Esophagus muscularis mucosa (tissue), 4 donors: ENCODE results near the gene ULK2. TPM values are rescaled to one million over a fixed set of nuclear protein-coding genes. Genes with fewer than 3 reads are reported as not detected.

Experiments
- DNase-seq: peaks from one replicate; pipeline ENCODE4 v3.0.0-alpha.2; 2017; ENCODE audit errors: extremely low spot score
- H3K27ac ChIP-seq, 4 donors: fragments of 200-600 bp; sonication (generic); replicated peaks in 1 of 4; 1 replicate in 3 of 4; 2 replicates in 1 of 4; pipeline ENCODE4 v1.5.1; 2016 to 2019; ENCODE audit warnings: mild to moderate bottlenecking in 1 of 4
- H3K27me3 ChIP-seq, 4 donors: fragments of 200-600 bp; sonication (generic); one replicate each; pipeline versions ENCODE4 v1.5.1 to v1.6.0; 2016 to 2019
- H3K36me3 ChIP-seq, 4 donors: fragments of 200-600 bp; sonication (generic); one replicate each; pipeline ENCODE4 v1.5.1; 2016 to 2019
- H3K4me1 ChIP-seq, 4 donors: fragments of 200-600 bp; sonication (generic); one replicate each; pipeline ENCODE4 v1.5.1; 2016 to 2019
- H3K4me3 ChIP-seq, 4 donors: fragments of 200-600 bp; sonication (generic); 1 replicate in 2 of 4; 2 replicates in 2 of 4; pipeline ENCODE4 v1.5.1; 2016 to 2019; ENCODE audit warnings: mild to moderate bottlenecking in 4 of 4, moderate library complexity in 1 of 4
- H3K9me3 ChIP-seq, 4 donors: fragments of 200-600 bp; sonication (generic); 1 replicate in 3 of 4; 2 replicates in 1 of 4; pipeline ENCODE4 v1.5.1; 2016 to 2019
- EP300 ChIP-seq: sonication (generic); formaldehyde crosslinking; IDR thresholded peaks from one replicate; pipeline ENCODE4 v1.6.1; 2017; ENCODE audit warnings: antibody characterized with exemption
- POLR2A ChIP-seq: fragments of 450-650 bp; IDR thresholded peaks from one replicate; pipeline ENCODE4 v1.6.1; 2017; ENCODE audit warnings: antibody characterized with exemption, moderate library complexity, mild to moderate bottlenecking, low read depth
- POLR2AphosphoS5 ChIP-seq, 2 donors: sonication (generic); formaldehyde crosslinking; IDR thresholded peaks; one replicate each; pipeline ENCODE4 v1.6.1; 2017; ENCODE audit warnings: antibody characterized with exemption in 2 of 2
- WGBS: methylation state at CpG from one replicate; pipeline ENCODE4 v1.1.5; 2018; 5-methylcytosine and 5-hydroxymethylcytosine counted together
- intact Hi-C: fragments of 100-400 bp; cut with DNase I; formaldehyde crosslinking; loops from one replicate; pipeline ENCODE4 v1.15.1; 2023
- total RNA-seq, 4 donors: library from RNA; depleted of rRNA; stranded (reverse); fragments of >200 nt; gene quantifications; one replicate each; pipeline versions ENCODE4 v1.1.0 to v1.2.1, GENCODE V29; 2016
- TF ChIP-seq, protein P1 (sequence below), 3 experiments: fragments of 200-600 bp in 2 of 3; fragments of 450-650 bp in 1 of 3; sonication (generic) in 2 of 3; IDR thresholded peaks; one replicate each; pipeline ENCODE4 v1.5.1; 2017 to 2019; ENCODE audit warnings: antibody characterized with exemption in 3 of 3, mild to moderate bottlenecking in 2 of 3, moderate library complexity in 1 of 3

The ULK2 gene
- total RNA-seq, 4 donors from 2014 or later = 27.8 to 59.0 (median 43.1) TPM

DNA sequence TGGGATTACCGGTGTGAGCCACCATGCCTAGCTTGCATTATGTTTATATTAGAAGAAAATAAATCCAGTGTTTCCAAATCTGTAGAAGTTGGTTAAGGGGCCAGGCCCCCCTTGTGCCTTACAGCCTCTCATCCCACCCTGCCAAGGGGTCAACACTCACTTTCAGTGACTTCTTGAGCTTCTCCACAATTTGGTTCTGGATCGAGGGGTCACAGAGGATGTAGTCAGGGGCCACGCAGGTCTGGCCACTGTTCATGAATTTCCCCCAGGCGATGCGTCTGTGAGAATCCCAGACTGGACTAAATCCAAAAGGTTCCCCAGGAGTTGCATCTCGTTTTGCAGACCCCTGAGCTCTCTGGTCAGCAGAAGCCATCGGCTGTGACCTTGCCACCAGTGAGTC is 126.8 kb downstream of the ULK2 start:
- TF ChIP-seq EP300 = no peak
- no peak for TF ChIP-seq POLR2AphosphoS5 (IDR thresholded peaks at IDR 0.05)
- TF ChIP-seq POLR2A = no peak
- TF ChIP-seq, protein P1, sequence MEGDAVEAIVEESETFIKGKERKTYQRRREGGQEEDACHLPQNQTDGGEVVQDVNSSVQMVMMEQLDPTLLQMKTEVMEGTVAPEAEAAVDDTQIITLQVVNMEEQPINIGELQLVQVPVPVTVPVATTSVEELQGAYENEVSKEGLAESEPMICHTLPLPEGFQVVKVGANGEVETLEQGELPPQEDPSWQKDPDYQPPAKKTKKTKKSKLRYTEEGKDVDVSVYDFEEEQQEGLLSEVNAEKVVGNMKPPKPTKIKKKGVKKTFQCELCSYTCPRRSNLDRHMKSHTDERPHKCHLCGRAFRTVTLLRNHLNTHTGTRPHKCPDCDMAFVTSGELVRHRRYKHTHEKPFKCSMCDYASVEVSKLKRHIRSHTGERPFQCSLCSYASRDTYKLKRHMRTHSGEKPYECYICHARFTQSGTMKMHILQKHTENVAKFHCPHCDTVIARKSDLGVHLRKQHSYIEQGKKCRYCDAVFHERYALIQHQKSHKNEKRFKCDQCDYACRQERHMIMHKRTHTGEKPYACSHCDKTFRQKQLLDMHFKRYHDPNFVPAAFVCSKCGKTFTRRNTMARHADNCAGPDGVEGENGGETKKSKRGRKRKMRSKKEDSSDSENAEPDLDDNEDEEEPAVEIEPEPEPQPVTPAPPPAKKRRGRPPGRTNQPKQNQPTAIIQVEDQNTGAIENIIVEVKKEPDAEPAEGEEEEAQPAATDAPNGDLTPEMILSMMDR (IDR thresholded peaks at IDR 0.05) = no peak
- Histone ChIP-seq H3K9me3 (no peaks in the 10 kb centered on the region), H3K4me3 (no peak overlapping the region), H3K36me3 (no peaks in the 10 kb centered on the region), H3K4me1 (peaks cover 9 to 17% (median 15%) of the 10 kb centered on the region in 4 donors), H3K27me3 (no peaks in the 10 kb centered on the region), H3K27ac (no peak overlapping the region)
- DNase-seq = no peak
- intact Hi-C loops = no loop called here
- 83% methylated on average over 6 of the region's 7 CpGs for WGBS

DNA sequence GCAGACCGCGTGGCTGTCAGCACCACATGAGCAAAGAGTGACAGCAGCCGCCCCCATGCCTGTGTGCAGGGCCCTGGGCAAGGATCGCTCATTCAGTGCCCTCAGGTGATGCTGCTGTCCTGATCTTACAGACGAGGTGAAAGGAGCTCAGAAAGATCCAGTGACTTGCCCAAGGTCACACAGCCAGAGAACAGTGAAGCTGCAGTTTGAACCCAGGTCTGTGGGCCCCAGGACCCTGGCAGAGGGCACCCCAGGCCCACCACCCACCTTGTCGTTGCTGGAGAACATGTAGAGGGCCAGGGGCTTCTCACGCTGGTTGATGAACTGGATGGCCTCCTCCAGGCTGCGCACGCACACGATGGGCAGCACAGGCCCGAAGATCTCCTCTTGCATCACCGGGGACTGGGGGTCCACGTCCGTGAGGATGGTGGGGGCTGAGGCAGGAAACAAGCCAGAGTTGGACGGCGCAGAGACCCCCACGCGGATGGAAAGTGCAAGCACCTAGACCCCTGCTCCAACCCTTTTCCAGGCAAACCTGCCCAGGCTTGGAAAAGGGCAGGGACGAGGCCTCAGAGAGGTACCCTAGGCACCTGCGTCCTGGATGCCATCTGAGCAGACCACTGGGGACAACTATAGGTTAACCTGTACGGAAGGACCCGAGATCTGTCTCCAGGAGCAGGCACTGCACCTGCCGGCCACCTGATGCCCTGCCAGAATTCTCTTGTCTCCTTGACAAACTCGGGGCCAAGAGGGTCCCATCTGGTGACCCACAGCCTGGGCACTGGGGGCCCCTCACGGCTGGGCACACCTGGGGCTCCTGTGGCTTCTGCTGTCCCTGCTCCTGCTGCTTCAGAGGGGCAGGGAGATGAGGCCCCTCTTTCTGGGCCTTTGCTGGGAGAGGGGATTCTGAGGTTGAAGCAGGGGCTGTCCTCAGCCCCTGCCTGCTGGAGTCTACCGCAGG is 128.2 kb downstream of the ULK2 start:
- Histone ChIP-seq H3K9me3 (no peaks in the 10 kb centered on the region), H3K4me3 (no peak overlapping the region), H3K4me1 (peaks cover 3 to 5% (median 4%) of the 10 kb centered on the region in 4 donors), H3K36me3 (no peaks in the 10 kb centered on the region), H3K27ac (no peak overlapping the region), H3K27me3 (no peaks in the 10 kb centered on the region)
- TF ChIP-seq, protein P1 (IDR thresholded peaks at IDR 0.05) = no peak
- TF ChIP-seq POLR2AphosphoS5 (IDR thresholded peaks at IDR 0.05) = no peak
- TF ChIP-seq POLR2A = no peak
- TF ChIP-seq EP300 = no peak
- intact Hi-C loops = no loop called here
- no peak for DNase-seq
- WGBS = 94% methylated on average over 13 of the region's 26 CpGs

GRCh38 chr17:19738757-19739156 is 129.0 kb downstream of the ULK2 start:
- intact Hi-C loops = no loop called here
- Histone ChIP-seq H3K4me3 (no peak overlapping the region), H3K27me3 (no peaks in the 10 kb centered on the region), H3K36me3 (no peaks in the 10 kb centered on the region), H3K4me1 (no peaks in the 10 kb centered on the region), H3K9me3 (no peaks in the 10 kb centered on the region), H3K27ac (no peak overlapping the region)
- TF ChIP-seq EP300 = no peak
- TF ChIP-seq, protein P1 (IDR thresholded peaks at IDR 0.05) = no peak
- no peak for TF ChIP-seq POLR2A
- no peak for TF ChIP-seq POLR2AphosphoS5 (IDR thresholded peaks at IDR 0.05)
- no peak for DNase-seq
- no CpG with 5 or more reads among the region's 9 CpGs for WGBS

GRCh38 chr17:19738073-19738449 is 129.7 kb downstream of the ULK2 start:
- 80% methylated on average over 7 of the region's 14 CpGs for WGBS
- no peaks in the 10 kb centered on the region for H3K27me3 ChIP-seq
- TF ChIP-seq EP300 (no peak), POLR2A (no peak)
- TF ChIP-seq, protein P1 (IDR thresholded peaks at IDR 0.05) = no peak
- no peak overlapping the region for H3K4me3 ChIP-seq
- intact Hi-C loops = no loop called here
- no peaks in the 10 kb centered on the region for H3K4me1 ChIP-seq
- H3K9me3 ChIP-seq = no peaks in the 10 kb centered on the region
- H3K36me3 ChIP-seq = no peaks in the 10 kb centered on the region
- H3K27ac ChIP-seq = no peak overlapping the region
- DNase-seq = no peak
